Activated naive CD4-positive, alpha-beta T cell treated with anti-CD3 and anti-CD28 coated beads, Interleukin-2, amount 50 U/mL, for 16 hours (primary cell): ENCODE data around the gene VSIR.

Experiments
- DNase-seq: peaks from one replicate; pipeline ENCODE4 v3.0.0-alpha.2; 2020

VSIR gene

GRCh38 chr10:71806704-71807556 lies 33.6 kb upstream of the VSIR start:
- no peak for DNase-seq

GRCh38 chr10:71805776-71806703 lies 32.7 kb upstream of the VSIR start:
- no peak for DNase-seq

GRCh38 chr10:71804077-71804476 lies 30.8 kb upstream of the VSIR start:
- DNase-seq, result no peak

GRCh38 chr10:71802715-71803488 lies 29.6 kb upstream of the VSIR start:
- DNase-seq, result no peak

- no peak for DNase-seq
Measured at GRCh38 chr10:71802235-71802634, 28.9 kb upstream of the VSIR start.

GRCh38 chr10:71801361-71801760 lies 28.0 kb upstream of the VSIR start:
- no peak for DNase-seq

GRCh38 chr10:71799608-71800453 lies 26.5 kb upstream of the VSIR start:
- DNase-seq, result no peak

- DNase-seq, result no peak
Measured at GRCh38 chr10:71799112-71799511, 25.8 kb upstream of the VSIR start.

GRCh38 chr10:71798308-71798624 lies 24.9 kb upstream of the VSIR start:
- no peak for DNase-seq

- DNase-seq, result no peak
Measured at GRCh38 chr10:71797533-71798307, 24.4 kb upstream of the VSIR start.

- DNase-seq, result no peak
Measured at GRCh38 chr10:71796749-71797405, 23.6 kb upstream of the VSIR start.

- no peak for DNase-seq
Measured at GRCh38 chr10:71795248-71795647, 21.9 kb upstream of the VSIR start.

GRCh38 chr10:71790749-71791440 lies 17.6 kb upstream of the VSIR start:
- DNase-seq, result no peak

GRCh38 chr10:71789871-71790270 lies 16.6 kb upstream of the VSIR start:
- DNase-seq, result no peak

- DNase-seq, result no peak
Measured at GRCh38 chr10:71788954-71789353, 15.6 kb upstream of the VSIR start.

- no peak for DNase-seq
Measured at GRCh38 chr10:71784679-71785272, 11.5 kb upstream of the VSIR start.

- DNase-seq, result no peak
Measured at GRCh38 chr10:71783917-71784678, 10.8 kb upstream of the VSIR start.

GRCh38 chr10:71782917-71783490 lies 9.7 kb upstream of the VSIR start:
- DNase-seq, result no peak
